WERI-Rb-1 (cell line): Measurements from ENCODE around the gene ITLN2.

ENCODE experiments used
- DNase-seq: peaks from one replicate; pipeline ENCODE4 v3.0.0-alpha.2; 2020
- H3K27ac ChIP-seq: fragments of 250-450 bp; sonication (Bioruptor Pico); 2 replicates; pipeline ENCODE4 v1.5.1; 2020; ENCODE audit warnings: mild to moderate bottlenecking, moderate library complexity
- H3K27me3 ChIP-seq: fragments of 250-450 bp; sonication (Bioruptor Pico); 2 replicates; pipeline ENCODE4 v1.5.1; 2021; ENCODE audit warnings: mild to moderate bottlenecking, low read depth, moderate library complexity; ENCODE audit not compliant: insufficient read depth, severe bottlenecking
- H3K36me3 ChIP-seq: fragments of 250-450 bp; sonication (Bioruptor Pico); 2 replicates; pipeline ENCODE4 v1.5.1; 2020; ENCODE audit warnings: mild to moderate bottlenecking, moderate library complexity
- H3K4me3 ChIP-seq: 2 replicates; pipeline ENCODE4 v1.5.1; 2011; ENCODE audit warnings: low read depth, mild to moderate bottlenecking, control low read depth, low read length
- H3K9me3 ChIP-seq: fragments of 250-450 bp; sonication (Bioruptor Pico); 2 replicates; pipeline ENCODE4 v1.5.1; 2021; ENCODE audit warnings: mild to moderate bottlenecking, moderate library complexity; ENCODE audit not compliant: severe bottlenecking
- CTCF ChIP-seq: IDR thresholded peaks from 2 replicates; pipeline ENCODE4 v1.5.1; 2011; ENCODE audit warnings: low read depth, mild to moderate bottlenecking, control low read depth, inconsistent platforms, low read length

The ITLN2 gene

GRCh38 chr1:160963521-160963920 lies 8.9 kb upstream of the ITLN2 start:
- no peak for TF ChIP-seq CTCF
- H3K9me3 ChIP-seq, result peaks cover 4% of the 10 kb centered on the region
- no peak for DNase-seq
- H3K4me3 ChIP-seq, result no peak overlapping the region
- H3K36me3 ChIP-seq, result no peaks in the 10 kb centered on the region
- peaks cover 63% of the 10 kb centered on the region for H3K27me3 ChIP-seq
- H3K27ac ChIP-seq, result no peak overlapping the region

GRCh38 chr1:160961419-160961818 lies 6.8 kb upstream of the ITLN2 start:
- H3K9me3 ChIP-seq, result no peaks in the 10 kb centered on the region

GRCh38 chr1:160956966-160957365 lies 2.4 kb upstream of the ITLN2 start:
- Histone ChIP-seq H3K9me3 (no peaks in the 10 kb centered on the region), H3K4me3 (no peak overlapping the region), H3K27ac (no peak overlapping the region), H3K36me3 (no peaks in the 10 kb centered on the region), H3K27me3 (peaks cover 63% of the 10 kb centered on the region)
- DNase-seq, result no peak
- no peak for TF ChIP-seq CTCF

More at GRCh38 chr1:160961419-160961818, 6.8 kb upstream of the ITLN2 start:
- Histone ChIP-seq H3K4me3 (no peak overlapping the region), H3K36me3 (no peaks in the 10 kb centered on the region), H3K27ac (no peak overlapping the region), H3K27me3 (peaks cover 58% of the 10 kb centered on the region)
- no peak for TF ChIP-seq CTCF
- no peak for DNase-seq

GRCh38 chr1:160953030-160953429 lies 1.6 kb downstream of the ITLN2 start:
- no peak for TF ChIP-seq CTCF
- DNase-seq, result no peak
- Histone ChIP-seq H3K4me3 (no peak overlapping the region), H3K27ac (no peak overlapping the region), H3K9me3 (no peaks in the 10 kb centered on the region), H3K36me3 (no peaks in the 10 kb centered on the region), H3K27me3 (peaks cover 45% of the 10 kb centered on the region)

GRCh38 chr1:160952129-160952510 lies 2.5 kb downstream of the ITLN2 start:
- H3K27ac ChIP-seq, result no peak overlapping the region
- no peak for DNase-seq
- no peaks in the 10 kb centered on the region for H3K9me3 ChIP-seq
- peaks cover 41% of the 10 kb centered on the region for H3K27me3 ChIP-seq
- no peak overlapping the region for H3K4me3 ChIP-seq
- no peaks in the 10 kb centered on the region for H3K36me3 ChIP-seq
- TF ChIP-seq CTCF, result no peak

GRCh38 chr1:160951443-160952128 lies 3.0 kb downstream of the ITLN2 start:
- DNase-seq, result peak; percentile 76
- no peaks in the 10 kb centered on the region for H3K9me3 ChIP-seq
- H3K4me3 ChIP-seq, result no peak overlapping the region
- H3K27ac ChIP-seq, result no peak overlapping the region
- peak; percentile 97 for TF ChIP-seq CTCF
- H3K36me3 ChIP-seq, result no peaks in the 10 kb centered on the region
- peaks cover 35% of the 10 kb centered on the region for H3K27me3 ChIP-seq
